H9 (cell line): ENCODE results near the gene MAPT. TPM values are rescaled to one million over a fixed set of nuclear protein-coding genes. Genes with fewer than 3 reads are reported as not detected.

ENCODE experiments used
- DNase-seq: peaks from one replicate; pipeline ENCODE4 v3.0.0-alpha.2; 2017
- H2AFZ ChIP-seq: one replicate; pipeline ENCODE4 v1.6.1; 2013; ENCODE audit warnings: mild to moderate bottlenecking, low read length, control low read depth, moderate library complexity
- H2AK5ac ChIP-seq: 2 replicates; pipeline ENCODE4 v1.6.1; 2013; ENCODE audit warnings: low read length, control low read depth, mixed read lengths; ENCODE audit not compliant: insufficient read length
- H2BK120ac ChIP-seq: one replicate; pipeline ENCODE4 v1.6.1; 2013; ENCODE audit warnings: low read depth, mild to moderate bottlenecking, low read length, control low read depth, inconsistent platforms; ENCODE audit not compliant: poor library complexity, severe bottlenecking
- H2BK12ac ChIP-seq: 2 replicates; pipeline ENCODE4 v1.6.1; 2013; ENCODE audit warnings: low read length, control low read depth, mixed read lengths, low read depth; ENCODE audit not compliant: insufficient read length
- H2BK15ac ChIP-seq: 2 replicates; pipeline ENCODE4 v1.6.1; 2013; ENCODE audit warnings: low read depth, low read length, control low read depth
- H2BK20ac ChIP-seq: one replicate; pipeline ENCODE4 v1.6.1; 2013; ENCODE audit warnings: low read depth, mild to moderate bottlenecking, low read length, control low read depth, inconsistent platforms; ENCODE audit not compliant: poor library complexity, severe bottlenecking
- H2BK5ac ChIP-seq: 2 replicates; pipeline ENCODE4 v1.6.1; 2013; ENCODE audit warnings: low read length, control low read depth, mixed read lengths; ENCODE audit not compliant: insufficient read length
- H3K14ac ChIP-seq: 2 replicates; pipeline ENCODE4 v1.6.1; 2013; ENCODE audit warnings: low read length, control low read depth; ENCODE audit not compliant: insufficient read depth
- H3K18ac ChIP-seq: 2 replicates; pipeline ENCODE4 v1.6.1; 2013; ENCODE audit warnings: low read depth, mild to moderate bottlenecking, mixed read lengths, low read length, control low read depth; ENCODE audit not compliant: insufficient read length
- H3K23ac ChIP-seq: 2 replicates; pipeline ENCODE4 v1.6.1; 2013; ENCODE audit warnings: low read length, control low read depth, mixed read lengths, low read depth; ENCODE audit not compliant: insufficient read length
- H3K23me2 ChIP-seq: 2 replicates; pipeline ENCODE4 v1.6.1; 2013; ENCODE audit warnings: low read depth, mild to moderate bottlenecking, mixed read lengths, low read length, control low read depth; ENCODE audit not compliant: insufficient read length, poor library complexity, severe bottlenecking
- H3K27ac ChIP-seq: 2 replicates; pipeline ENCODE4 v1.5.1; 2013; ENCODE audit warnings: low read length, control low read depth, mixed read lengths, low read depth; ENCODE audit not compliant: insufficient read length
- H3K27me3 ChIP-seq: 2 replicates; pipeline ENCODE4 v1.6.1; 2013; ENCODE audit warnings: low read length, control low read depth, inconsistent platforms; ENCODE audit not compliant: insufficient read depth
- H3K4ac ChIP-seq: 2 replicates; pipeline ENCODE4 v1.6.1; 2013; ENCODE audit warnings: low read depth, mild to moderate bottlenecking, control low read depth, inconsistent platforms, low read length, moderate library complexity
- H3K4me1 ChIP-seq: 2 replicates; pipeline ENCODE4 v1.6.1; 2013; ENCODE audit warnings: low read length, control low read depth, inconsistent platforms; ENCODE audit not compliant: insufficient read depth
- H3K4me2 ChIP-seq: 2 replicates; pipeline ENCODE4 v1.6.1; 2013; ENCODE audit warnings: low read length, control low read depth, mixed read lengths; ENCODE audit not compliant: insufficient read length, insufficient read depth
- H3K56ac ChIP-seq: 2 replicates; pipeline ENCODE4 v1.6.1; 2013; ENCODE audit warnings: low read depth, mild to moderate bottlenecking, mixed read lengths, low read length, control low read depth; ENCODE audit not compliant: insufficient read length
- H3K79me1 ChIP-seq: 2 replicates; pipeline ENCODE4 v1.6.1; 2013; ENCODE audit warnings: low read depth, mild to moderate bottlenecking, moderate library complexity, low read length, control low read depth, inconsistent platforms; ENCODE audit not compliant: insufficient read depth, poor library complexity, severe bottlenecking
- H3K79me2 ChIP-seq: 2 replicates; pipeline ENCODE4 v1.6.1; 2013; ENCODE audit warnings: low read length, control low read depth, inconsistent platforms; ENCODE audit not compliant: insufficient read depth
- H3K9ac ChIP-seq: 2 replicates; pipeline ENCODE4 v1.6.1; 2013; ENCODE audit warnings: low read length, control low read depth, mixed read lengths; ENCODE audit not compliant: insufficient read length; ENCODE audit errors: extremely low read depth
- H3K9me3 ChIP-seq: one replicate; pipeline ENCODE4 v1.6.1; 2013; ENCODE audit warnings: low read depth, low read length, inconsistent platforms; ENCODE audit not compliant: control insufficient read depth
- H3T11ph ChIP-seq: one replicate; pipeline ENCODE4 v1.6.1; 2013; ENCODE audit warnings: mild to moderate bottlenecking, low read length, control low read depth, inconsistent platforms
- H4K20me1 ChIP-seq: one replicate; pipeline ENCODE4 v1.6.1; 2013; ENCODE audit not compliant: control insufficient read depth, insufficient read length, insufficient read depth
- H4K5ac ChIP-seq: 2 replicates; pipeline ENCODE4 v1.6.1; 2013; ENCODE audit warnings: low read depth, mild to moderate bottlenecking, mixed read lengths, low read length, control low read depth; ENCODE audit not compliant: insufficient read length
- H4K8ac ChIP-seq: replicated peaks from 2 replicates; pipeline ENCODE4 v1.6.1; 2013; ENCODE audit warnings: low read length, control low read depth, mixed read lengths, low read depth; ENCODE audit not compliant: insufficient read length
- H4K91ac ChIP-seq: 2 replicates; pipeline ENCODE4 v1.6.1; 2013; ENCODE audit warnings: low read depth, mild to moderate bottlenecking, moderate library complexity, mixed read lengths, low read length, control low read depth; ENCODE audit not compliant: insufficient read length
- H3K27ac Mint-ChIP-seq, 3 experiments: 2 replicates in 2 of 3; 3 replicates in 1 of 3; pipeline ENCODE4 v1.8.0; 2020 to 2021; ENCODE audit warnings: mixed read lengths in 3 of 3, mild to moderate bottlenecking in 1 of 3, moderate library complexity in 1 of 3
- H3K27me3 Mint-ChIP-seq: 2 replicates; pipeline ENCODE4 v1.8.0; 2021; ENCODE audit warnings: low read depth, mild to moderate bottlenecking, moderate library complexity, mixed read lengths
- H3K36me3 Mint-ChIP-seq, 3 experiments: 2 replicates in 2 of 3; 3 replicates in 1 of 3; pipeline ENCODE4 v1.8.0; 2020 to 2021; ENCODE audit warnings: low read depth in 3 of 3, mixed read lengths in 3 of 3; ENCODE audit not compliant: insufficient read depth in 1 of 3
- H3K4me1 Mint-ChIP-seq, 2 experiments: 2 replicates each; pipeline ENCODE4 v1.8.0; 2020; ENCODE audit warnings: mixed read lengths in 2 of 2
- H3K4me3 Mint-ChIP-seq, 2 experiments: 2 replicates in 1 of 2; 3 replicates in 1 of 2; pipeline ENCODE4 v1.8.0; 2020 to 2021; ENCODE audit warnings: mild to moderate bottlenecking in 2 of 2, mixed read lengths in 2 of 2, moderate library complexity in 1 of 2
- H3K9me3 Mint-ChIP-seq, 2 experiments: 2 replicates in 1 of 2; 3 replicates in 1 of 2; pipeline ENCODE4 v1.8.0; 2020; ENCODE audit warnings: mild to moderate bottlenecking in 2 of 2, mixed read lengths in 2 of 2, moderate library complexity in 1 of 2
- WGBS: extraction: QIAGEN DNeasy Blood & Tissue Kit; methylation state at CpG from one replicate; pipeline ENCODE4 v1.1.7; 2013; ENCODE audit warnings: missing lambda C conversion rate, low lambda C conversion rate, mixed read lengths; ENCODE audit not compliant: insufficient read length; ENCODE audit errors: extremely low coverage; 5-methylcytosine and 5-hydroxymethylcytosine counted together
- total RNA-seq: library from RNA; stranded (reverse); gene quantifications from 2 replicates; pipeline ENCODE4 v1.2.1, GENCODE V29; 2021
- TF ChIP-seq, protein P1 (sequence below): fragments of 200-600 bp; sonication (generic); conservative IDR thresholded peaks from 3 replicates; pipeline ENCODE4 v1.8.0; 2021; ENCODE audit warnings: antibody characterized with exemption, mild to moderate bottlenecking

The MAPT gene
- total RNA-seq, 1 experiment from 2014 or later: 1.6 TPM

DNA sequence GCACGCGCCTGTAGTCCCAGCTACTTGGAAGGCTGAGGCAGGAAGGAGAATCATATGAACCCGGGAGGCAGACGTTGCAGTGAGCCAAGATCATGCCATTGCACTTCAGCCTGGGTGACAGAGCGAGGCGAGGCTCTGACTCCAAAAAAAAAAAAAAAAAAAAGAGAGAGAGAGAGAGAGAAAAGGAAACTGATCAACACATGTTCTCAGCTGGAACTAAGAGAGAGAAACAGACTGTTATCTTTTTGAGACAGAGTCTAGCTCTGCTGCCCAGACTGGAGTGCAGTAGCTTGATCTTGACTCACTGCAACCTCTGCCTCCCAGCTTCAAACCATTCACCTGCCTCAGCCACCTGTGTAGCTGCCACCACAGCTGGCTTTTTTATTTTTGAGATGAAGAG, 165.1 kb downstream of the MAPT start:
- H2BK5ac ChIP-seq: no peak overlapping the region
- H3K79me2 ChIP-seq: no peaks in the 10 kb centered on the region
- no peaks in the 10 kb centered on the region for H3K9me3 Mint-ChIP-seq
- no peaks in the 10 kb centered on the region for H4K20me1 ChIP-seq
- H3K9me3 ChIP-seq: no peaks in the 10 kb centered on the region
- H2AFZ ChIP-seq: no peak overlapping the region
- no peak overlapping the region for H3K4ac ChIP-seq
- H3K27me3 Mint-ChIP-seq: no peaks in the 10 kb centered on the region; the same call in 1 of the 2 replicates
- H3K4me3 Mint-ChIP-seq: no peak overlapping the region
- no peaks in the 10 kb centered on the region for H3K23me2 ChIP-seq
- H3K18ac ChIP-seq: no peak overlapping the region
- no peak for DNase-seq
- no peak overlapping the region for H2AK5ac ChIP-seq
- no peak overlapping the region for H2BK12ac ChIP-seq
- peaks cover 34 to 37% of the 10 kb centered on the region in 2 experiments for H3K4me1 Mint-ChIP-seq
- peaks cover under 1% of the 10 kb centered on the region for H3K79me1 ChIP-seq
- H4K91ac ChIP-seq: no peak overlapping the region
- TF ChIP-seq, protein P1, sequence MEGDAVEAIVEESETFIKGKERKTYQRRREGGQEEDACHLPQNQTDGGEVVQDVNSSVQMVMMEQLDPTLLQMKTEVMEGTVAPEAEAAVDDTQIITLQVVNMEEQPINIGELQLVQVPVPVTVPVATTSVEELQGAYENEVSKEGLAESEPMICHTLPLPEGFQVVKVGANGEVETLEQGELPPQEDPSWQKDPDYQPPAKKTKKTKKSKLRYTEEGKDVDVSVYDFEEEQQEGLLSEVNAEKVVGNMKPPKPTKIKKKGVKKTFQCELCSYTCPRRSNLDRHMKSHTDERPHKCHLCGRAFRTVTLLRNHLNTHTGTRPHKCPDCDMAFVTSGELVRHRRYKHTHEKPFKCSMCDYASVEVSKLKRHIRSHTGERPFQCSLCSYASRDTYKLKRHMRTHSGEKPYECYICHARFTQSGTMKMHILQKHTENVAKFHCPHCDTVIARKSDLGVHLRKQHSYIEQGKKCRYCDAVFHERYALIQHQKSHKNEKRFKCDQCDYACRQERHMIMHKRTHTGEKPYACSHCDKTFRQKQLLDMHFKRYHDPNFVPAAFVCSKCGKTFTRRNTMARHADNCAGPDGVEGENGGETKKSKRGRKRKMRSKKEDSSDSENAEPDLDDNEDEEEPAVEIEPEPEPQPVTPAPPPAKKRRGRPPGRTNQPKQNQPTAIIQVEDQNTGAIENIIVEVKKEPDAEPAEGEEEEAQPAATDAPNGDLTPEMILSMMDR: no peak
- H3K4me2 ChIP-seq: no peak overlapping the region
- H3K56ac ChIP-seq: no peak overlapping the region
- H3K27me3 ChIP-seq: no peaks in the 10 kb centered on the region
- H3K27ac Mint-ChIP-seq: peak overlapping the region; percentile 88 to 91 (median 90); a peak in 6 of 7 replicates
- H2BK20ac ChIP-seq: no peak overlapping the region
- no peak overlapping the region for H4K5ac ChIP-seq
- no peak overlapping the region for H3K14ac ChIP-seq
- no peak overlapping the region for H4K8ac ChIP-seq
- no peak overlapping the region for H3K9ac ChIP-seq
- WGBS: no CpG with 5 or more reads among the region's 6 CpGs
- H3K4me1 ChIP-seq: peaks cover 5% of the 10 kb centered on the region
- H2BK120ac ChIP-seq: no peak overlapping the region
- H3K23ac ChIP-seq: no peak overlapping the region
- no peak overlapping the region for H3K27ac ChIP-seq
- H2BK15ac ChIP-seq: no peak overlapping the region
- no peak overlapping the region for H3T11ph ChIP-seq
- H3K36me3 Mint-ChIP-seq: peaks cover 13 to 48% (median 34%) of the 10 kb centered on the region in 3 experiments; a peak in 6 of 7 replicates
